GM13977 (cell line): ENCODE measurements around the gene EXOSC2.

Experiments used
- DNase-seq: peaks from one replicate; pipeline ENCODE4 v3.0.0; 2012; ENCODE audit warnings: low spot score
- in situ Hi-C: fragments of 300-500 bp; cut with MboI; formaldehyde crosslinking; loops from one replicate; pipeline ENCODE4 v1.12.0; 2022; ENCODE audit warnings: low sequenced_read_pairs, low pct_unique_long_range_greater_than_20kb, mixed read lengths, inconsistent platforms; ENCODE audit not compliant: unreplicated experiment
- TF ChIP-seq, protein P1 (sequence below): IDR thresholded peaks from 2 replicates; pipeline ENCODE4 v1.5.1; 2012; ENCODE audit warnings: mild to moderate bottlenecking, control low read depth; ENCODE audit not compliant: insufficient read depth; ENCODE audit errors: extremely low read depth, missing control alignments

EXOSC2 gene

DNA sequence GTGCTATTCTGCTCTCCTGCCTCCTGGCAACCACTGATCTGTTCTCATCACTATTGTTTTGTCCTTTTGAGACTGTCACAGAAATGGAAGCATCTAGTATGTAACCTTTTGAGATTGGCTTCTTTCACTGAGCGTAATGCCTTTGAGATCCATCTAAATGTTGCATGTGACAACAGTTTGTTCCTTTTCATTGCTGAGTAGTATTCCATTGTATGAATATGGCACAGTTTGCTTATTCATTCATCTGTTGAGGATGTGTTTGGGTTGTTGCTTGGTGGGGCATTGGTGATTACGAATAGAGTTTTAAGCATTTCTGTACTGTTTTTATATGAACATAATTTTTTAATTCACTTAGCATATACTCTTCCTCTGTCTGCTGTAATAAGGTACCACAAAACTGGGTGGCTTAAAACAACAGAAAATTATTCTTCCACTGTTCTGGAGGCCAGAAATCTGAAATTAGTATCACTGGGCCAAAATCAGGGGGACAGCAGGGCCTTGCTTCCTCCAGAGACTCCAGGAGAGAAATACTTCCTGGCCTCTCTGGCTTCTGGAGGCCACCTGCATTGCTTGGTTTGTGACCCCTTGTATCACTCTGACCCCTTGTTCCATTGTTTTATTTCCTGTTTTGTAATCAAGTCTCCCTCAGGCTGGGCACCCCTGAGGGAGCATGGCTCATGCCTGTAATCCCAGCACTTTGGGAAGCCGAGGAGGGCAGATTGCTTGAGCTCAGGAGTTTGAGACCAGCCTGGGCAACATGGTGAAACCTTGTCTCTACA, 53.0 kb downstream of the EXOSC2 start:
- TF ChIP-seq, protein P1, sequence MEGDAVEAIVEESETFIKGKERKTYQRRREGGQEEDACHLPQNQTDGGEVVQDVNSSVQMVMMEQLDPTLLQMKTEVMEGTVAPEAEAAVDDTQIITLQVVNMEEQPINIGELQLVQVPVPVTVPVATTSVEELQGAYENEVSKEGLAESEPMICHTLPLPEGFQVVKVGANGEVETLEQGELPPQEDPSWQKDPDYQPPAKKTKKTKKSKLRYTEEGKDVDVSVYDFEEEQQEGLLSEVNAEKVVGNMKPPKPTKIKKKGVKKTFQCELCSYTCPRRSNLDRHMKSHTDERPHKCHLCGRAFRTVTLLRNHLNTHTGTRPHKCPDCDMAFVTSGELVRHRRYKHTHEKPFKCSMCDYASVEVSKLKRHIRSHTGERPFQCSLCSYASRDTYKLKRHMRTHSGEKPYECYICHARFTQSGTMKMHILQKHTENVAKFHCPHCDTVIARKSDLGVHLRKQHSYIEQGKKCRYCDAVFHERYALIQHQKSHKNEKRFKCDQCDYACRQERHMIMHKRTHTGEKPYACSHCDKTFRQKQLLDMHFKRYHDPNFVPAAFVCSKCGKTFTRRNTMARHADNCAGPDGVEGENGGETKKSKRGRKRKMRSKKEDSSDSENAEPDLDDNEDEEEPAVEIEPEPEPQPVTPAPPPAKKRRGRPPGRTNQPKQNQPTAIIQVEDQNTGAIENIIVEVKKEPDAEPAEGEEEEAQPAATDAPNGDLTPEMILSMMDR = no peak
- DNase-seq = no peak
- in situ Hi-C loops = no loop called here

DNA sequence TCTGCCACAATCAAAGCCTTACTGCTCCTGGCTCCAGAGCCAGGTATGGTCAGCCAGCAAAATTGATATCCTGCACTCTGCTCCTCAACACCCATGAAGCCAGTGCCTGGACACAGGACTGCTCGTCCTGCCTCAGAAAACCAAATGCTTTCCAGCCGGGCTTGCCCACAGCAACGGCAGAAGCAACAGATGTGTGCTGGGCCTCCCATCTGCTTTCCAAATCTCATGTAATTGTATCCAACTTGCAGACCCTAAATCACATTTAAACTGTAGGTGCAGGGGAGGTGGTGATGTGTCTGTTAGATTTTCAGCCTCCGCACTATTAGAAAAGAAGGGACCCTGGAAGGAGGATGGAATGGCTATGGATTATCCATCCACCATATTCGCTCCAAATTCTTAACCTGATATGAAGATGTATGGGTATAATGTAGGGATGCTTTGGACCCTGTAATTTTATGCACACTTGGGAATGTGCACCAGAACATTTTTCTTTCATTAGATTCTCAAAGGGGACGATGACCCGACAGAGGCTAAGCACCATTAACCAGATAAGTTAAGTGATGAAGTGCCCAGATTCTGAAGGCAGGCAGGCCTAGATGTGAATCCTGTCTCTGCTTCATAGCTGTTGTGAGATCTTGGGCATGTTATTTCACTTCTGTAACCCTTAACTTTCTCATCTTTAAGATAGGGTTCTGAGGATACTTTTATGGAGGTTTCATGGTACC, 58.2 kb downstream of the EXOSC2 start:
- in situ Hi-C loops = no loop called here

More for the DNA sequence above, 58.2 kb downstream of the EXOSC2 start:
- TF ChIP-seq, protein P1 = no peak
- DNase-seq = no peak
